Skeletal muscle tissue (tissue), 4 donors: ENCODE data around the gene NCAM1. TPM values are rescaled to one million over a fixed set of nuclear protein-coding genes. Genes with fewer than 3 reads are reported as not detected.

Experiments
- H3K27ac ChIP-seq: one replicate; pipeline ENCODE4 v1.7.0; 2013; ENCODE audit warnings: mild to moderate bottlenecking, low read depth, low read length, inconsistent platforms
- H3K27me3 ChIP-seq, 3 donors: one replicate each; pipeline ENCODE4 v1.7.0; 2013; ENCODE audit warnings: low read length in 3 of 3; ENCODE audit not compliant: control insufficient read depth in 3 of 3, insufficient read depth in 3 of 3
- H3K36me3 ChIP-seq, 3 donors: one replicate each; pipeline ENCODE4 v1.7.0; 2013; ENCODE audit warnings: low read length in 3 of 3; ENCODE audit not compliant: control insufficient read depth in 3 of 3, insufficient read depth in 3 of 3
- H3K4me1 ChIP-seq, 3 donors: one replicate each; pipeline ENCODE4 v1.7.0; 2013; ENCODE audit warnings: low read length in 3 of 3, mild to moderate bottlenecking in 3 of 3; ENCODE audit not compliant: control insufficient read depth in 3 of 3, insufficient read depth in 3 of 3
- H3K4me3 ChIP-seq, 3 donors: one replicate each; pipeline ENCODE4 v1.7.0; 2013; ENCODE audit warnings: low read length in 3 of 3
- H3K9ac ChIP-seq, 3 donors: one replicate each; pipeline ENCODE4 v1.7.0; 2013; ENCODE audit warnings: low read length in 3 of 3, mild to moderate bottlenecking in 3 of 3, moderate library complexity in 2 of 3, low read depth in 1 of 3
- H3K9me3 ChIP-seq, 3 donors: one replicate each; pipeline ENCODE4 v1.7.0; 2013; ENCODE audit warnings: low read length in 3 of 3; ENCODE audit not compliant: control insufficient read depth in 3 of 3
- total RNA-seq: library from RNA; depleted of rRNA; stranded (reverse); fragments of >200 nt; gene quantifications from one replicate; pipeline ENCODE4 v1.2.3, GENCODE V29; 2014
- donor health status: Osteomylitis.

The NCAM1 gene
- total RNA-seq, 1 donor from 2014 or later: 63.7 TPM

DNA sequence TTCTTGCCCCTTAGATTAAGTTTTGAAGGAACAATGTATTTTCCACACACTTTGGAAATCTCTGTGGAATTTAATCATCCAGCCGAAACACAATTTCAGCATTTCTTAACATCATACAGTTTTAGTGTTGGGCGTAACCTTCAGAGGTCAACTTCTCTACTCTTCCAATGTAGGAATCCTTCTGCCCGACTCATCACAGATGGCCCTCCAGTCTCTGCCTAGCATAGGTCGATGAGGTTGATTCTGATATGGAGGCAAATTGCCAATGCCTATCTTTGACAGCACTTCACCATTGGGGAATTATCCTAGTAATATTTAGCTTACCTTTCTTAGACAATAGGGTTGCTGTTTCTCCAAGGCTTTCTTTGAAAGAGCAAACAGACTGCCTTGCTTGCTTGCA, 177.5 kb downstream of the NCAM1 start:
- no peak overlapping the region for H3K27ac ChIP-seq
- no peak overlapping the region for H3K9ac ChIP-seq
- H3K9me3 ChIP-seq: no peaks in the 10 kb centered on the region
- H3K4me3 ChIP-seq: no peak overlapping the region
- H3K4me1 ChIP-seq: peaks cover 0 to under 1% (median 0%) of the 10 kb centered on the region in 3 donors
- no peaks in the 10 kb centered on the region for H3K36me3 ChIP-seq
- peaks cover 0 to 4% (median 3%) of the 10 kb centered on the region in 3 donors for H3K27me3 ChIP-seq

DNA sequence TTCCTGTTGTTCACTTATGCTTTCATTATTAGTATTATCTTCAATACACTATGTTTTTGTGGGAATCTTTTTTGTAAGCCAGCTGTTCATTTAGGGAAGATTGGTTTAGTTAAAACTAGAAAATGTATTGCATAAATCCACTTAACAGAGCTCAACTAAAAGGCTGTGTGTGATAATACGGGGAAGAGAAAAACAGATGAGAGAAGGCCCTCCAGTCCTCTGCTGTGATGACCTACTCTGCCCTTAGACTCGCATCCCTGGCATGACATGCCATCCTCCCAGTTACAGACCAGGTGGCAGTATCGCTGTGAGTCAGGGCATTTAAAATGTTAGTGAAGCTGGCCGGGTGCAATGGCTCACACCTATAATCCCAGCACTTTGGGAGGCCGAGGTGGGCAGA, 179.8 kb downstream of the NCAM1 start:
- Histone ChIP-seq H3K27me3 (peaks cover 0 to 4% (median 3%) of the 10 kb centered on the region in 3 donors), H3K27ac (no peak overlapping the region), H3K36me3 (no peaks in the 10 kb centered on the region), H3K4me3 (no peak overlapping the region), H3K9ac (no peak overlapping the region), H3K4me1 (peaks cover 0 to 3% (median 0%) of the 10 kb centered on the region in 3 donors), H3K9me3 (no peaks in the 10 kb centered on the region)

GRCh38 chr11:113142508-113142907, 181.3 kb downstream of the NCAM1 start:
- peaks cover 0 to 3% (median 0%) of the 10 kb centered on the region in 3 donors for H3K4me1 ChIP-seq
- no peak overlapping the region for H3K9ac ChIP-seq
- no peaks in the 10 kb centered on the region for H3K36me3 ChIP-seq

GRCh38 chr11:113147249-113147648, 186.0 kb downstream of the NCAM1 start:
- Histone ChIP-seq H3K9ac (no peak overlapping the region), H3K27ac (no peak overlapping the region), H3K27me3 (peaks cover 0 to 4% (median 0%) of the 10 kb centered on the region in 3 donors), H3K36me3 (no peaks in the 10 kb centered on the region), H3K4me3 (no peak overlapping the region), H3K4me1 (peaks cover 0 to 3% (median 0%) of the 10 kb centered on the region in 3 donors), H3K9me3 (no peaks in the 10 kb centered on the region)

More at GRCh38 chr11:113142508-113142907, 181.3 kb downstream of the NCAM1 start:
- H3K9me3 ChIP-seq: no peaks in the 10 kb centered on the region
- peaks cover 0 to 4% (median 0%) of the 10 kb centered on the region in 3 donors for H3K27me3 ChIP-seq
- H3K4me3 ChIP-seq: no peak overlapping the region
- no peak overlapping the region for H3K27ac ChIP-seq

GRCh38 chr11:113148076-113148475, 186.9 kb downstream of the NCAM1 start:
- no peak overlapping the region for H3K27ac ChIP-seq
- no peaks in the 10 kb centered on the region for H3K9me3 ChIP-seq
- no peak overlapping the region for H3K9ac ChIP-seq
- H3K4me3 ChIP-seq: no peak overlapping the region
- H3K27me3 ChIP-seq: no peaks in the 10 kb centered on the region
- H3K36me3 ChIP-seq: no peaks in the 10 kb centered on the region
- peaks cover 0 to 3% (median 0%) of the 10 kb centered on the region in 3 donors for H3K4me1 ChIP-seq

DNA sequence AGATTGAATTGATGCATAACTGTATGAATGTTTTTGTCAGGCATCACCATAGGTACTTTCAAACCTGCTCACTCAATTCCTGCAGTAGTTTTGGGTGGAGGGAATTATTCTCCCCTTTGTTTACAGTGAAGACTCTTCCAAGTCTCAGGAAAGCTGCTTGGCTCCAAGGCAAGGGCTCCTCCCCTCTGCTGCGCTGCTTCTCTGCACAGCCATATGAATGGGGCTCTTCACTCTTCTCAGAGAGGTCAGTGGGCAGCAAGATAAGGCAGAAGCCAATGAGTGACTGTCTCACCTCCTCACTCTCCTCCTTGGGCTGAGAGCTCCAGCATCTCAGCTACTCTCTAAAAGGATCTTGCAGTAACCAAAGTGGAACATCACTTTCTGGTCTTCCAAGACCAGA, 187.4 kb downstream of the NCAM1 start:
- Histone ChIP-seq H3K27ac (no peak overlapping the region), H3K4me1 (peaks cover 0 to 3% (median 0%) of the 10 kb centered on the region in 3 donors), H3K9me3 (no peaks in the 10 kb centered on the region), H3K4me3 (no peak overlapping the region), H3K9ac (no peak overlapping the region), H3K36me3 (no peaks in the 10 kb centered on the region), H3K27me3 (no peaks in the 10 kb centered on the region)

DNA sequence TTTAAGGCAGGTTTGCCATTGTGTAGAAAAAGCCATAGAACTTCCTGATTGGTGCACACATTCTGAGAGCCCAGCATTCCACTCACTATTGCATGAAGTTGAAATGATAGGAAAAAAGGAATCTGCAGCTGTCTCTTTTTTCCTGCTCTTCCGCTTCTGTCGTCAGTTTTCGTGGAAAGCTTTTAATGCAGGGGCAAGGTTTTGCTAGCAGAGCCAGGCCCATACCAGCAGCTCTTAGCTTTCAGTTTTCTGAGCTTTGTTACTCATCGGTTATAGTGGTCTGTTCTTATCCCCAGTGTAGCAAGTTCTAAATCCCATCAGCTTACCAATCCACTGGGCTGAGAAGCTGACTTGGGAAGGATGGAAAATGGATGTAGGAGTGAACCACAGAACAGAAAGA, 190.3 kb downstream of the NCAM1 start:
- H3K27me3 ChIP-seq: no peaks in the 10 kb centered on the region
- H3K27ac ChIP-seq: no peak overlapping the region
- H3K9ac ChIP-seq: no peak overlapping the region
- no peaks in the 10 kb centered on the region for H3K9me3 ChIP-seq
- no peaks in the 10 kb centered on the region for H3K4me1 ChIP-seq
- no peak overlapping the region for H3K4me3 ChIP-seq
- no peaks in the 10 kb centered on the region for H3K36me3 ChIP-seq

GRCh38 chr11:113152500-113152899, 191.3 kb downstream of the NCAM1 start:
- no peak overlapping the region for H3K27ac ChIP-seq

GRCh38 chr11:113153847-113154246, 192.6 kb downstream of the NCAM1 start:
- Histone ChIP-seq H3K9me3 (no peaks in the 10 kb centered on the region), H3K9ac (no peak overlapping the region), H3K4me1 (no peaks in the 10 kb centered on the region), H3K36me3 (no peaks in the 10 kb centered on the region), H3K27me3 (no peaks in the 10 kb centered on the region), H3K4me3 (no peak overlapping the region), H3K27ac (no peak overlapping the region)

More at GRCh38 chr11:113152500-113152899, 191.3 kb downstream of the NCAM1 start:
- H3K9ac ChIP-seq: no peak overlapping the region
- H3K36me3 ChIP-seq: no peaks in the 10 kb centered on the region
- no peaks in the 10 kb centered on the region for H3K4me1 ChIP-seq
- no peaks in the 10 kb centered on the region for H3K9me3 ChIP-seq
- no peaks in the 10 kb centered on the region for H3K27me3 ChIP-seq
- no peak overlapping the region for H3K4me3 ChIP-seq

DNA sequence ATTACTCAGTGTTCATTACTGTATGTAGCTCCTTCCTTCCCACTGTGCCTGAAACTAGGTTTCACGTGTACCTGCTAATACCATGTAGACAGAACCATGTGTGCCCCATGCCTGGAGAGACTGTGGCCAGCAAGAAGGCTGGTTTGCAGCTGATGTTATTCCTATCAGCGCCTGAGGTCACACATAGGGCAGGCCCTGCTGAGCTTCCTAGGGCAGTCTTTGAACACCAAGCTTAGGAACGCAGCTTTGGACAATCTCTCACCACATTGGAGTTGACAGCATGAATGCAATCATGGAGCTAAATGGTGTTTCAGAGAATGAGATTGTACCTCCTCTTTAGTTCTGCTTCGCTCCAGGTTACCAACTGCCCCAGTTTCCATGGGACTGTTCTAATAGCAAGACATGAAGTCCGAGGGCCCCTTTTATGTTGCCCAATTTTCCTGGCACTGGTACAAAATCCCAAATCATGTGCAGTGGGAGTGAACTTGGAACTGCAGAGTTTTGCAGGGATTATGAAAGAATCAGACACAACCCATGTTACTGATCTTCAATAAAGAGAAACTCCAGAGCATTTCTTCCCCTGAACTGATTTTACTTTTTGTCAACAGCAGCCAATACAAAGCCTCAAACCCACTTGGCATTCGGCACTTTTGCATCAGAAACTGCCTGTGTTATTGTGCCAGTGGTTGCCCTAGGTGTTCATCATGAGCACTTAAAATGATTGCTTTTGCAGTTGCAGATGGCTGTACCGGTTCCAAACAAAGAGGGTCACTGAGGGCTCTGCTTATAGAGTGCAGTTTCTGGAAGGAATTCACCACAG, 199.0 kb downstream of the NCAM1 start:
- no peak overlapping the region for H3K4me3 ChIP-seq
- H3K27me3 ChIP-seq: no peaks in the 10 kb centered on the region
- H3K9ac ChIP-seq: no peak overlapping the region
- H3K36me3 ChIP-seq: no peaks in the 10 kb centered on the region
- H3K27ac ChIP-seq: no peak overlapping the region
- H3K9me3 ChIP-seq: no peaks in the 10 kb centered on the region
- peaks cover 6 to 14% (median 12%) of the 10 kb centered on the region in 3 donors for H3K4me1 ChIP-seq
